GDM1 (cell line): ENCODE measurements around the gene SERPINB6.

ENCODE experiments used
- DNase-seq: peaks from one replicate; lab custom pipeline; 2025; lab: John Stamatoyannopoulos, UW

SERPINB6 gene

GRCh38 chr6:2999618-3000557 lies 28.5 kb upstream of the SERPINB6 start, which contains the start of gene NQO2:
TSS of gene NQO2 (plus strand) at chr6:2999894. CDS start at chr6:3006553, 6,659 bp downstream.
- DNase-seq = peak; percentile 73

DNA sequence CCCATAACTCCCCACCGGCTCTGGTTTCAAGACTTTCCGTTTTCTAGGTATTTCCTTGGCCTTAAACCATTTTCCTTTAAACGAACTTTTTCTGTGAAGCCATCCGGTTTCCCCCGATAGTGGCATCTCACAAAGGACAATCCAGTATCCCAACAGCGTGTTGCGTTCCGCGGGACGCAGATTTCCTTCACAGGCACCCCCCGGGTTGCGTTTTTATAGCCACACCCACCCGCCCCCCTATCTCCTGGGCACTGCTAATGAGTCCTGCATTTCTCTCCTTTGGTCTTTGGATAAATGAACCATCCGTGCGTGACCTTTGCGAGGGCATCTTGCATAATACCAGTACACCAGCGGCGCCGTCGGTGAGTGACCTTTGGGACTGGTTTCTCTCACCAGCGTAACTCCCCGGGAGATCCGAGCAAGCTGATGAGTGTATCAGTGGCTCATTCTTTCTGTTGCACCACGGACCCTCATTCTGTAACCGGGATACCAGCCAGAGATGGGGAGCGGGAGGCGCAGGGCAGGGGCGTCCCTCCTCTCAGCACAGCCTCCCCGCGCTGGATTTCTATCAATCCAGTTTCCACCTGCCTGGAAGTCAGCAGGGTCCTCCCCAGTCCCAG lies 27.7 kb upstream of the SERPINB6 start:
- DNase-seq = no peak

DNA sequence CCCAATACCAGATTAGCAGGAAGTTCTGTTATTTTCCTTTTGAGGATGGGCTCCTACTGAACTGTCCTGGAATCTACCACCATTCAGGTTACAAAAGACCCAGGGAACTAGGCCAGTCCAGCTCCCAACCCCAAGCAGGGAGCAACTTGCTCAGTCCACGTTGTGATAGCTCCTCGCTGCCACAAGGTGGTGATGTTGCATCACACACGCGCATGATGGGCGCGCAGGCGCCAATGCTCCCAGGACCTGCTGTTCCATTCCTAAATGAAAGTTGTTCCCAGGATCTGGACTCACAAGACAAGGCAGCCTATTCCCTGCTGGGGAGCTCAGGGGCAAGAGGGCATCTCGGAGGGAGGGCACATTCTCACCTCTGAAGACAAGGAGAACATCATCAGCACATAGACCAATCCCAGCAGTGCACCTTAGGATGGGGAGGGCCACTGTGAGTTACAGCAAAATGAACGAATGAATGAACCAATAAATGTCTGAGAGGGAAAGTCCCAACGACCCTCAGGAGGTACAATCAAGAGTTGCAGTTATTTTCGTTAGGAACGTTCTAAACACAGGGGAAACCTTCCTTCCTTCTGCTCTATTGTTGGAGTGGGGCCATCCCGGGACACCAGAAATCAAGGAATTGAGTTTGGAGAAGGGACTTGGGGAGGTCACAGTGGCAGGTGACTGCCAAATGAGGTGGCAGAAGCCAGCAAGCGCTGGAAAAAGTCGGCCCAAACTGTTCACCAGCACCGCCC lies 27.1 kb upstream of the SERPINB6 start:
- DNase-seq = peak; percentile 21

GRCh38 chr6:2993755-2994317 lies 22.5 kb upstream of the SERPINB6 start:
- DNase-seq = no peak

DNA sequence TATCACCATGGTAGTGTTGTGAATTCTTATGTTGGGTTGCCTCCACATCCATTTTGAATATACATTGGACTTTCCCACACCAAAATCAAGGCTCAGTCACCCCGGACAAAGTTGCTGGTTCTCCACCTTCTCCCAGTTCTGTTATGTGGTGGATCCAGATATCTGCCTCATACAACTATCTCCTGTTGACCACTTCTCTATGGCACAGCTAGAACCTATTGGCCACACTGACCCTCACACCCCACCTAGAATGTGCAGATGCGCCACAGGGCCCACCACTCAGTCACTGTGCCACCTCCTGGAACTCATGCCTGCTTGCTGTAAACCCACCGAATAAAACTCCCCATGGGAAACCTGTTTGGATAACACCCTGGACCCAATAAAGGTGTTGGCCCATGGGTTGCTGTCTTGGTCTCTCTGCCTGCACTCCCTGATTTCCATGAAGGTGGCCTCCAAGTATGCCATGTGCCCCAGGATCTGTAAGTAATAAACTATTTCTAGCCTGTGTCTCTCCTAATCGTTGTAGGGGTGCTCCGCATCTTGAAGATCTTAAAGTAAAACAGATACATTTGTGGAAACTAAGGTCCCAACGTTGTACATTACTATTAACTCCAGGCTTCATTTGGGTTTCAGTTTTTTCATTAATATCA lies 21.1 kb upstream of the SERPINB6 start:
- no peak for DNase-seq

DNA sequence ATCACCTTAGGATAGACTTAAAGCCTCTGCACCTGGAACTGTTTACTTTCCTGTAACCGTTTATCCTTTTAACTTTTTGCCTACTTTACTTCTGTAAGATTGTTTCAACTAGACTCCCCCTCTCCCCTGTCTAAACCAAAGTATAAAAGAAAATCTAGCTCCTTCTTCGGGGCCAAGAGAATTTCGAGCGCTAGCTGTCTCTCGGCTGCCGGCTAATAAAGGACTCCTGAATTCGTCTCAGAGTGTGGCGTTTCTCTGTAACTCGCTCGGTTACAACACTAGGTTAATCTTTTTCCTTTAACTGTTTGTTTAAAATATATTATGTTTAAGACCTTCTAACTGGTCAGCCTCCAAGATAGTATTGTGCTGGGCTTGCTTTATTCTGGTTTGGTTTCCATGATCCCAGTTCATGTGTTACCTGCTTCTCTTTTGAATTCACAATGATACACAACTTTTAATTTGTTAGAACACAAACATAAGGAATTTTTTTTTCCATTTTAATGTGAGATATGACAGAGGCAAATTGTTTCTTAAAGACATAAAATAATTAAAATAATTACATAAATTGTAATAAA lies 19.7 kb upstream of the SERPINB6 start:
- DNase-seq = no peak

DNA sequence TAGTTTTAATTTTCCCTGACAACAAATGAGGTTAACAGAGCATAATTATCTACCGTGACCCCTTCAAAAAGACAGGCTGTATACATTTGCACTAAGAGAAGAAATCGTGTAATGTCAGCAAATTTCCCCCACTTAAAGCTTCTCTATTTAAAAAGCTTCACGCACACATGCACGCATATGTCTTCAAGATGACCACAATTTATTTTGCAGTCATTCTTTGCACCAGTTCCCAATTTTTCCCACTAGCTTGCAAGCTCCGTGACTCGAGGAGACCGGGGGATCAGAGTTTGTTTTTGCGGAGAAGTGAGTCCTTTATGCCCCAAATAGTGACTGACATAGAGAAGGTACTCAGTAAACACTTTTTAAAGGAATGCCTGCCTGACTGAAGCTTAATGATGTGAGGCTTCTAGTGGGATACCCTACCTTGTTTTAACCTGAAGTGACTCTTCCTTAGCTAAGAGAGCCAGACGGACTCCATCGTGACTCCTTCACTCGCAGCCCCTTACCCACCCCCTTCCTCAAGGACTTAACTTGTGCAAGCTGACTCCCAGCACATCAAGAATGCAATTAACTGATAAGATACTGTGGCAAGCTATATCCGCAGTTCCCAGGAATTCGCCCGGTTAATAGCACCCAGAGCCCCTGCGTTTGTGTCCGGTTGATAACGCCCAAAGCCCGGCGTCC lies 19.0 kb upstream of the SERPINB6 start:
- no peak for DNase-seq

DNA sequence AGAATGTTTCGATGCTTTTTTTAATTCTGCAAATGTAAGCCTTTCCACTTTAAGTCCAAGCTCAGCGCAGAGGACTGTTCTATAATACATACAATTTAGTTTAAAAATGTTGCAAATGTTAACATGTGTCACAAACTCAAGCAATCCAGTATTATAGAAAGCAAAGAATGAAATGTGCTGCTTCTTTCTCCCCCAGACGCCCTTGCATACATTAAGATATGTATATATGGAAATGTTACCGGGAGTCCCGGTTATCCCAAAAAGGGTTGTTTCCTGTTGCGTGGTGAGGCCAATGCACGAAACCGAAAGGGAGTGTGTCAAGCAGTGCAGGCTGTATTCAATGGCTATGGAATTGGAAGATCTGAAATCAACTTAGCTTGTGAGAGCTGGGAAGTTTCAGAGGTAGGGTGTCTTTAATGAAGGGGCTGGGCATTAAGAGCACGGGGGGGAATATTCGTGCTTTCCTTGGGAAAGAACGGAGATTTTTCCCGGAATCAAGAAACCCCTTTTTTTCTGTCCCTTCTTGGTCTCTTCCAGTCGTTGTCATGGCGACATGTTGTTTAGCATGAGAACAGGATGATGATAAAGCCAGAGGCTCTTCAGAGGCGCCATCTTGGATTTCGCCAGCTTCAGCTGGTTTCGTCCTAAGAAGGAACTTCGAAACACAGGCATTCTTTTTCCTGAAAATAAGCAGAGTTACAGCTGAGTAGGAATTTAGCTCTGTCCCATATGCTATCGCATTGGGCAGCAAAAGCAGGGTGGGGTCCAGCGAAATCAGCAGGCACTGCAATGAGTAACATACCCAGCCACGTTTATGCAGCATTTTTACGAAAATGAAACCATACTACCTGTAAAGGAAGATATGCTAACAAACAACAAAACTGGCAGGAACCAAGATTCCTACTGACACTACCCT lies 18.2 kb upstream of the SERPINB6 start:
- peak; percentile 88 for DNase-seq

- DNase-seq = peak; percentile 89
Measured at GRCh38 chr6:2988426-2989331, 17.3 kb upstream of the SERPINB6 start.

GRCh38 chr6:2988094-2988425 lies 16.7 kb upstream of the SERPINB6 start:
- DNase-seq = no peak

DNA sequence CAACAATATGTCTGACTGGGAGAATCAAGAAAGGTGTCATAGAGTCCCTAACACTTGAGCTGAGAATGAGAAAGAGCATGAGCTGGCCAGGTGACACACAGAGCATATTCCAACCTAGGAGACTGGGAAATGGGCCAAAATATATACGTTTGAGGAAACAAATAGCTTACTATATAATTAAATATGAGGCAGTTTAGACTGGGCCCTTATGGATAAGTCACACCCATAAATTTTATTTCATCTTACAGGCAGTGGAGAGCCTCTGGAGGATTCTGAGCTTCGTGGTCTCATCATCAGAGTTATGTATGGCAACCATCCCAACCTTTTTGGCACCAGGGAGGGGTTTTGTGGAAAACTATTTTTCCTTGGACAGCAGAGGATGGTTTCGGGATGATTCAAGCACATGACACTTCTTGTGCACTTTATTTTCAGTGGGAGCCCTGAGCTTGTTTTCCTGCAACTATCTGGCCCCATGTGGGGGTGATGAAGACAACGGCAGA lies 15.4 kb upstream of the SERPINB6 start:
- DNase-seq = no peak

- DNase-seq = no peak
Measured at GRCh38 chr6:2984738-2985406, 13.5 kb upstream of the SERPINB6 start.

- no peak for DNase-seq
Measured at GRCh38 chr6:2982426-2983117, 11.2 kb upstream of the SERPINB6 start.

DNA sequence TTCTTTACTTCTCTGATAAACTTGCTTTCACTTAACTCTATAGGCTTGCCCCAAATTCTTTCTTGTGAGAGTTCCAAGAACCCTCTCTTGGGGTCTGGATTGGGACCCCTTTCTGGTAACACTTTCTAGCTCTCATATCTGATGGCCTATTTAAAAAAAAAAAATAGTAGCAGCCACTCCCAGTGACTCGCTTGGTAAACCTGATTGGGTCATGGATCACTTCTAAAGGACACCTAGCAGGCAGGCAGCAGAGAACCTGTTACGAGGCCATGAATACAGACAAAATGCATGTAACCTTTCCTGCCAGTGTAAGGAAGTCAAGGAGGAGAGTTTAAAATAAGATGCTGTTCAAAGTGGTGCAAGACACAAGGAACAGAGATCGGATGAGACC lies 9.1 kb upstream of the SERPINB6 start:
- no peak for DNase-seq

DNA sequence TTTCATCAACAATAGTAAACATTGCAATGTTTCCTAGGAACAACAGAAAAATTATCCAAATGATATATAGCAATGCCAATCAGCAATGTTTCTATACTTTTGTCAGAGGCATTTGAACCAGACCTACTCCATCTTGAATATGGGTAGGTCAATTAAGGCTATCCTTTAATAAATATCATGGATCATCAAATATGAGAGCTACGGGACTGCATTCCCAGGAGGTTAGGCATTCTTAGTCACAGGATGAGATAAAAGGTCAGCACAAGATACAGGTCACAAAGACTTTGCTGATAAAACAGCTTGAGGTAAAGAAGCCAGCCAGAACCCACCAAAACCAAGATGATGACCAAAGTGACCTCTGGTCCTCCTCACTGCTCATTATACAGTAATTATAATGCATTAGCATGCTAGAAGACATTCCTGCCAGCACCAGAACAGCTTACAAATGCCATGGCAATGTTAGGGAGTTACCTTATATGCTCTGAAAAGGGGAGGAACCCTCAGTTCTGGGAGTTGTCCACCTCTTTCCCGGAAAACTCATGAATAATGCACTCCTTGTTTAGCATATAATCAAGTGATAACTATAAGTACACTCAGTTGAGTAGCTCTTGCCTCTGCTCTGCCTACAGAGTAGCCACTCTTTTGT lies 8.6 kb upstream of the SERPINB6 start:
- no peak for DNase-seq

DNA sequence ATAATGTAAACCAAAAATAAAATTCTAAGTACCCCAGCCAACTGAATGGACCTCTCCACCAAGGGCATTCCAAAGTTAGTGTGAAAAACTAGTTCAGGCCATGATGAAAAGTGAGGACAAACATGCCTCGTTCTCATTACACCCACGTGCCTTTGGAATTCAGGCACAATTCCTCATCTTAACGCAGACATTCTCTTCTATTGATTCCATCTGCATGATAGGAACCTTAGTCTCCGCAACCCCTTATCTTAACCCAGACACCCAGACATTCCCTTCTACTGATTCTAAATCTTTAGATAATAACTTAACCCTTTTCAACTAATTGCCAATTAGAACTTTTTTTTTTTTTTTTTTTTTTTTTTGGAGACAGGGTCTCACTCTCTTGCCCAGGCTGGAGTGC lies 7.6 kb upstream of the SERPINB6 start:
- no peak for DNase-seq
